H9 (cell line): ENCODE measurements around the gene C1orf122. TPM values are rescaled to one million over a fixed set of nuclear protein-coding genes. Genes with fewer than 3 reads are reported as not detected.

Source experiments
- DNase-seq: peaks from one replicate; pipeline ENCODE4 v3.0.0-alpha.2; 2017
- H2AFZ ChIP-seq: one replicate; pipeline ENCODE4 v1.6.1; 2013; ENCODE audit warnings: mild to moderate bottlenecking, low read length, control low read depth, moderate library complexity
- H2AK5ac ChIP-seq: 2 replicates; pipeline ENCODE4 v1.6.1; 2013; ENCODE audit warnings: low read length, control low read depth, mixed read lengths; ENCODE audit not compliant: insufficient read length
- H2BK120ac ChIP-seq: one replicate; pipeline ENCODE4 v1.6.1; 2013; ENCODE audit warnings: low read depth, mild to moderate bottlenecking, low read length, control low read depth, inconsistent platforms; ENCODE audit not compliant: poor library complexity, severe bottlenecking
- H2BK12ac ChIP-seq: 2 replicates; pipeline ENCODE4 v1.6.1; 2013; ENCODE audit warnings: low read length, control low read depth, mixed read lengths, low read depth; ENCODE audit not compliant: insufficient read length
- H2BK15ac ChIP-seq: 2 replicates; pipeline ENCODE4 v1.6.1; 2013; ENCODE audit warnings: low read depth, low read length, control low read depth
- H2BK20ac ChIP-seq: one replicate; pipeline ENCODE4 v1.6.1; 2013; ENCODE audit warnings: low read depth, mild to moderate bottlenecking, low read length, control low read depth, inconsistent platforms; ENCODE audit not compliant: poor library complexity, severe bottlenecking
- H2BK5ac ChIP-seq: 2 replicates; pipeline ENCODE4 v1.6.1; 2013; ENCODE audit warnings: low read length, control low read depth, mixed read lengths; ENCODE audit not compliant: insufficient read length
- H3K14ac ChIP-seq: 2 replicates; pipeline ENCODE4 v1.6.1; 2013; ENCODE audit warnings: low read length, control low read depth; ENCODE audit not compliant: insufficient read depth
- H3K18ac ChIP-seq: 2 replicates; pipeline ENCODE4 v1.6.1; 2013; ENCODE audit warnings: low read depth, mild to moderate bottlenecking, mixed read lengths, low read length, control low read depth; ENCODE audit not compliant: insufficient read length
- H3K23ac ChIP-seq: 2 replicates; pipeline ENCODE4 v1.6.1; 2013; ENCODE audit warnings: low read length, control low read depth, mixed read lengths, low read depth; ENCODE audit not compliant: insufficient read length
- H3K23me2 ChIP-seq: 2 replicates; pipeline ENCODE4 v1.6.1; 2013; ENCODE audit warnings: low read depth, mild to moderate bottlenecking, mixed read lengths, low read length, control low read depth; ENCODE audit not compliant: insufficient read length, poor library complexity, severe bottlenecking
- H3K27ac ChIP-seq: 2 replicates; pipeline ENCODE4 v1.5.1; 2013; ENCODE audit warnings: low read length, control low read depth, mixed read lengths, low read depth; ENCODE audit not compliant: insufficient read length
- H3K27me3 ChIP-seq: 2 replicates; pipeline ENCODE4 v1.6.1; 2013; ENCODE audit warnings: low read length, control low read depth, inconsistent platforms; ENCODE audit not compliant: insufficient read depth
- H3K4ac ChIP-seq: 2 replicates; pipeline ENCODE4 v1.6.1; 2013; ENCODE audit warnings: low read depth, mild to moderate bottlenecking, control low read depth, inconsistent platforms, low read length, moderate library complexity
- H3K4me1 ChIP-seq: 2 replicates; pipeline ENCODE4 v1.6.1; 2013; ENCODE audit warnings: low read length, control low read depth, inconsistent platforms; ENCODE audit not compliant: insufficient read depth
- H3K4me2 ChIP-seq: 2 replicates; pipeline ENCODE4 v1.6.1; 2013; ENCODE audit warnings: low read length, control low read depth, mixed read lengths; ENCODE audit not compliant: insufficient read length, insufficient read depth
- H3K56ac ChIP-seq: 2 replicates; pipeline ENCODE4 v1.6.1; 2013; ENCODE audit warnings: low read depth, mild to moderate bottlenecking, mixed read lengths, low read length, control low read depth; ENCODE audit not compliant: insufficient read length
- H3K79me1 ChIP-seq: 2 replicates; pipeline ENCODE4 v1.6.1; 2013; ENCODE audit warnings: low read depth, mild to moderate bottlenecking, moderate library complexity, low read length, control low read depth, inconsistent platforms; ENCODE audit not compliant: insufficient read depth, poor library complexity, severe bottlenecking
- H3K79me2 ChIP-seq: 2 replicates; pipeline ENCODE4 v1.6.1; 2013; ENCODE audit warnings: low read length, control low read depth, inconsistent platforms; ENCODE audit not compliant: insufficient read depth
- H3K9ac ChIP-seq: 2 replicates; pipeline ENCODE4 v1.6.1; 2013; ENCODE audit warnings: low read length, control low read depth, mixed read lengths; ENCODE audit not compliant: insufficient read length; ENCODE audit errors: extremely low read depth
- H3K9me3 ChIP-seq: one replicate; pipeline ENCODE4 v1.6.1; 2013; ENCODE audit warnings: low read depth, low read length, inconsistent platforms; ENCODE audit not compliant: control insufficient read depth
- H3T11ph ChIP-seq: one replicate; pipeline ENCODE4 v1.6.1; 2013; ENCODE audit warnings: mild to moderate bottlenecking, low read length, control low read depth, inconsistent platforms
- H4K20me1 ChIP-seq: one replicate; pipeline ENCODE4 v1.6.1; 2013; ENCODE audit not compliant: control insufficient read depth, insufficient read length, insufficient read depth
- H4K5ac ChIP-seq: 2 replicates; pipeline ENCODE4 v1.6.1; 2013; ENCODE audit warnings: low read depth, mild to moderate bottlenecking, mixed read lengths, low read length, control low read depth; ENCODE audit not compliant: insufficient read length
- H4K8ac ChIP-seq: replicated peaks from 2 replicates; pipeline ENCODE4 v1.6.1; 2013; ENCODE audit warnings: low read length, control low read depth, mixed read lengths, low read depth; ENCODE audit not compliant: insufficient read length
- H4K91ac ChIP-seq: 2 replicates; pipeline ENCODE4 v1.6.1; 2013; ENCODE audit warnings: low read depth, mild to moderate bottlenecking, moderate library complexity, mixed read lengths, low read length, control low read depth; ENCODE audit not compliant: insufficient read length
- H3K27ac Mint-ChIP-seq, 3 experiments: 2 replicates in 2 of 3; 3 replicates in 1 of 3; pipeline ENCODE4 v1.8.0; 2020 to 2021; ENCODE audit warnings: mixed read lengths in 3 of 3, mild to moderate bottlenecking in 1 of 3, moderate library complexity in 1 of 3
- H3K27me3 Mint-ChIP-seq: 2 replicates; pipeline ENCODE4 v1.8.0; 2021; ENCODE audit warnings: low read depth, mild to moderate bottlenecking, moderate library complexity, mixed read lengths
- H3K36me3 Mint-ChIP-seq, 3 experiments: 2 replicates in 2 of 3; 3 replicates in 1 of 3; pipeline ENCODE4 v1.8.0; 2020 to 2021; ENCODE audit warnings: low read depth in 3 of 3, mixed read lengths in 3 of 3; ENCODE audit not compliant: insufficient read depth in 1 of 3
- H3K4me1 Mint-ChIP-seq, 2 experiments: 2 replicates each; pipeline ENCODE4 v1.8.0; 2020; ENCODE audit warnings: mixed read lengths in 2 of 2
- H3K4me3 Mint-ChIP-seq, 2 experiments: 2 replicates in 1 of 2; 3 replicates in 1 of 2; pipeline ENCODE4 v1.8.0; 2020 to 2021; ENCODE audit warnings: mild to moderate bottlenecking in 2 of 2, mixed read lengths in 2 of 2, moderate library complexity in 1 of 2
- H3K9me3 Mint-ChIP-seq, 2 experiments: 2 replicates in 1 of 2; 3 replicates in 1 of 2; pipeline ENCODE4 v1.8.0; 2020; ENCODE audit warnings: mild to moderate bottlenecking in 2 of 2, mixed read lengths in 2 of 2, moderate library complexity in 1 of 2
- WGBS: extraction: QIAGEN DNeasy Blood & Tissue Kit; methylation state at CpG from one replicate; pipeline ENCODE4 v1.1.7; 2013; ENCODE audit warnings: missing lambda C conversion rate, low lambda C conversion rate, mixed read lengths; ENCODE audit not compliant: insufficient read length; ENCODE audit errors: extremely low coverage; 5-methylcytosine and 5-hydroxymethylcytosine counted together
- total RNA-seq: library from RNA; stranded (reverse); gene quantifications from 2 replicates; pipeline ENCODE4 v1.2.1, GENCODE V29; 2021
- TF ChIP-seq, protein P1 (sequence below): fragments of 200-600 bp; sonication (generic); conservative IDR thresholded peaks from 3 replicates; pipeline ENCODE4 v1.8.0; 2021; ENCODE audit warnings: antibody characterized with exemption, mild to moderate bottlenecking

Gene C1orf122
- total RNA-seq, 1 experiment from 2014 or later: 59.3 TPM

- H2AK5ac ChIP-seq: no peak overlapping the region
- H2BK15ac ChIP-seq: no peak overlapping the region
- no peak overlapping the region for H4K8ac ChIP-seq
- H3K14ac ChIP-seq: no peak overlapping the region
- no peaks in the 10 kb centered on the region for H3K23me2 ChIP-seq
- H3K9ac ChIP-seq: no peak overlapping the region
- H2BK5ac ChIP-seq: no peak overlapping the region
- DNase-seq: peak; percentile 34
- H3K4me1 Mint-ChIP-seq: peaks cover 9 to 12% of the 10 kb centered on the region in 2 experiments
- H3K4me3 Mint-ChIP-seq: peak overlapping the region; percentile 57 to 70
- H3K56ac ChIP-seq: no peak overlapping the region
- H3K9me3 Mint-ChIP-seq: no peaks in the 10 kb centered on the region
- no peak overlapping the region for H3K27ac ChIP-seq
- H3K79me2 ChIP-seq: no peaks in the 10 kb centered on the region
- H2BK120ac ChIP-seq: no peak overlapping the region
- peaks cover 0 to 20% (median 3%) of the 10 kb centered on the region in 3 experiments; a peak in 3 of 7 replicates for H3K36me3 Mint-ChIP-seq
- H3K4ac ChIP-seq: no peak overlapping the region
- H3K23ac ChIP-seq: no peak overlapping the region
- H3K27ac Mint-ChIP-seq: no peak overlapping the region
- H2BK12ac ChIP-seq: no peak overlapping the region
- no peak overlapping the region for H4K91ac ChIP-seq
- no peak overlapping the region for H2AFZ ChIP-seq
- peak overlapping the region; percentile 13 for H3K4me2 ChIP-seq
- no peaks in the 10 kb centered on the region; the same call in 1 of the 2 replicates for H3K4me1 ChIP-seq
- no peak overlapping the region for H3T11ph ChIP-seq
- WGBS: no CpG with 5 or more reads among the region's 36 CpGs
- peaks cover 53% of the 10 kb centered on the region for H3K27me3 Mint-ChIP-seq
- H4K5ac ChIP-seq: no peak overlapping the region
- peaks cover 7% of the 10 kb centered on the region; the same call in 1 of the 2 replicates for H3K27me3 ChIP-seq
- TF ChIP-seq, protein P1, sequence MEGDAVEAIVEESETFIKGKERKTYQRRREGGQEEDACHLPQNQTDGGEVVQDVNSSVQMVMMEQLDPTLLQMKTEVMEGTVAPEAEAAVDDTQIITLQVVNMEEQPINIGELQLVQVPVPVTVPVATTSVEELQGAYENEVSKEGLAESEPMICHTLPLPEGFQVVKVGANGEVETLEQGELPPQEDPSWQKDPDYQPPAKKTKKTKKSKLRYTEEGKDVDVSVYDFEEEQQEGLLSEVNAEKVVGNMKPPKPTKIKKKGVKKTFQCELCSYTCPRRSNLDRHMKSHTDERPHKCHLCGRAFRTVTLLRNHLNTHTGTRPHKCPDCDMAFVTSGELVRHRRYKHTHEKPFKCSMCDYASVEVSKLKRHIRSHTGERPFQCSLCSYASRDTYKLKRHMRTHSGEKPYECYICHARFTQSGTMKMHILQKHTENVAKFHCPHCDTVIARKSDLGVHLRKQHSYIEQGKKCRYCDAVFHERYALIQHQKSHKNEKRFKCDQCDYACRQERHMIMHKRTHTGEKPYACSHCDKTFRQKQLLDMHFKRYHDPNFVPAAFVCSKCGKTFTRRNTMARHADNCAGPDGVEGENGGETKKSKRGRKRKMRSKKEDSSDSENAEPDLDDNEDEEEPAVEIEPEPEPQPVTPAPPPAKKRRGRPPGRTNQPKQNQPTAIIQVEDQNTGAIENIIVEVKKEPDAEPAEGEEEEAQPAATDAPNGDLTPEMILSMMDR: no peak
- H3K79me1 ChIP-seq: no peaks in the 10 kb centered on the region
- H2BK20ac ChIP-seq: no peak overlapping the region
- H4K20me1 ChIP-seq: no peaks in the 10 kb centered on the region
- no peak overlapping the region for H3K18ac ChIP-seq
- no peaks in the 10 kb centered on the region for H3K9me3 ChIP-seq
Measured at GRCh38 chr1:37792943-37793686, 14.5 kb upstream of the C1orf122 start.
